ENCODE results near the gene CCDC71L. TPM values are rescaled to one million over a fixed set of nuclear protein-coding genes. Genes with fewer than 3 reads are reported as not detected.

Gene CCDC71L
- total RNA-seq, 2 experiments from 2014 or later, result 18.2 to 20.9 TPM

DNA sequence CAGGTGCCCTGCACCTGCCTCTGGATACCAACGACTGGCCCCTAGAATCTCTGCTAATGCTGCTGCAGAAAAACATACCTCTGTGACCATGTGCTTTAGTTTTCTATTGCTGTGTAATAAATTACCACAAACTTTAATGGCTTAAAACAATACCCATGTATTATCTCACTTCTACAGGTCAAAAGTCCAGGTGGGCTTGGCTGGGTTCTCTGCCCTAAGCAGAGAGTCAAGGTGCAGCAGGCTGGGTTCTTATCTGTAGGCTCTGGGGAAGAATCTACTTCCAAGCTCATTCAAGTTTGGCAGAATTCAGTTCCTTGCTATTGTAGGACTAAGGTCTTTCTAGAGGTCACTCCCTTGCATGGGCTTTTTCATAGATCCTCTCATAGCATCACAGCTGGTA lies 52.3 kb downstream of the CCDC71L start:
- Mint-ChIP-seq H3K9me3 (peaks cover 8% of the 10 kb centered on the region), H3K27ac (no peak overlapping the region), H3K27me3 (peaks cover 5% of the 10 kb centered on the region), H3K36me3 (ENCODE audit: low read depth) (no peaks in the 10 kb centered on the region), H3K4me3 (no peak overlapping the region), H3K4me1 (ENCODE audit: low read depth) (no peaks in the 10 kb centered on the region)
- DNase-seq, result no peak
- ATAC-seq, result no peak
- intact Hi-C loops (cut with micrococcal nuclease), result no loop called here
- TF ChIP-seq, protein P1, sequence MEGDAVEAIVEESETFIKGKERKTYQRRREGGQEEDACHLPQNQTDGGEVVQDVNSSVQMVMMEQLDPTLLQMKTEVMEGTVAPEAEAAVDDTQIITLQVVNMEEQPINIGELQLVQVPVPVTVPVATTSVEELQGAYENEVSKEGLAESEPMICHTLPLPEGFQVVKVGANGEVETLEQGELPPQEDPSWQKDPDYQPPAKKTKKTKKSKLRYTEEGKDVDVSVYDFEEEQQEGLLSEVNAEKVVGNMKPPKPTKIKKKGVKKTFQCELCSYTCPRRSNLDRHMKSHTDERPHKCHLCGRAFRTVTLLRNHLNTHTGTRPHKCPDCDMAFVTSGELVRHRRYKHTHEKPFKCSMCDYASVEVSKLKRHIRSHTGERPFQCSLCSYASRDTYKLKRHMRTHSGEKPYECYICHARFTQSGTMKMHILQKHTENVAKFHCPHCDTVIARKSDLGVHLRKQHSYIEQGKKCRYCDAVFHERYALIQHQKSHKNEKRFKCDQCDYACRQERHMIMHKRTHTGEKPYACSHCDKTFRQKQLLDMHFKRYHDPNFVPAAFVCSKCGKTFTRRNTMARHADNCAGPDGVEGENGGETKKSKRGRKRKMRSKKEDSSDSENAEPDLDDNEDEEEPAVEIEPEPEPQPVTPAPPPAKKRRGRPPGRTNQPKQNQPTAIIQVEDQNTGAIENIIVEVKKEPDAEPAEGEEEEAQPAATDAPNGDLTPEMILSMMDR (IDR thresholded peaks at IDR 0.05), result no peak
- ChIA-PET POLR2A (no interaction called here), CTCF (no interaction called here)

Other genes with a start within 250 kb of the CCDC71L start
- 10 to 100 TPM; 26.8 to 27.0 TPM for gene PIK3CG, start 204.1 kb upstream of the CCDC71L start, total RNA-seq